Keratinocyte (primary cell): Measurements from ENCODE around the gene PANK1. TPM values are rescaled to one million over a fixed set of nuclear protein-coding genes. Genes with fewer than 3 reads are reported as not detected.
A peak's percentile ranks its signal among the peaks of the same experiment; 100 is the strongest.

Source experiments
- DNase-seq: peaks from one replicate; pipeline ENCODE4 v3.0.0-alpha.2; 2011; ENCODE audit warnings: low read depth, missing footprints, low spot score
- FAIRE-seq: peaks from 2 replicates; lab custom pipeline; 2011; peaks lifted over from hg19 to GRCh38; lab: Jason Lieb, UNC
- H2AFZ ChIP-seq: 2 replicates; pipeline ENCODE4 v1.6.0; 2012; ENCODE audit warnings: low read length, control low read depth, inconsistent platforms; ENCODE audit not compliant: control insufficient read depth
- H3K27ac ChIP-seq: 2 replicates; pipeline ENCODE4 v1.5.1; 2011; ENCODE audit warnings: low read length; ENCODE audit not compliant: control insufficient read depth, insufficient read depth
- H3K27me3 ChIP-seq: 3 replicates; pipeline ENCODE4 v1.6.0; 2011; ENCODE audit warnings: low read length; ENCODE audit not compliant: control insufficient read depth, insufficient read depth; ENCODE audit errors: extremely low read depth
- H3K36me3 ChIP-seq, 2 experiments: 2 replicates in 1 of 2; 3 replicates in 1 of 2; pipeline ENCODE4 v1.5.1; 2011; ENCODE audit warnings: low read length in 2 of 2, mild to moderate bottlenecking in 1 of 2; ENCODE audit not compliant: control insufficient read depth in 2 of 2, insufficient read depth in 2 of 2; ENCODE audit errors: extremely low read depth in 1 of 2
- H3K4me1 ChIP-seq: 3 replicates; pipeline ENCODE4 v1.5.1; 2011; ENCODE audit warnings: low read length; ENCODE audit not compliant: control insufficient read depth, insufficient read depth; ENCODE audit errors: extremely low read depth
- H3K4me2 ChIP-seq: 3 replicates; pipeline ENCODE4 v1.6.0; 2011; ENCODE audit warnings: low read depth, low read length; ENCODE audit not compliant: control insufficient read depth, insufficient read depth; ENCODE audit errors: extremely low read depth
- H3K4me3 ChIP-seq, 3 experiments: fragments of 200-600 bp in 1 of 3; sonication (generic) in 1 of 3; 2 replicates in 2 of 3; 3 replicates in 1 of 3; pipeline ENCODE4 v1.5.1; 2011 to 2016; ENCODE audit warnings: low read length in 3 of 3, mild to moderate bottlenecking in 3 of 3, control low read depth in 2 of 3, inconsistent platforms in 1 of 3, low read depth in 1 of 3, mixed read lengths in 1 of 3, mixed run types in 1 of 3, moderate library complexity in 1 of 3; ENCODE audit not compliant: control insufficient read depth in 2 of 3, insufficient read depth in 2 of 3; ENCODE audit errors: extremely low read depth in 1 of 3
- H3K79me2 ChIP-seq: 2 replicates; pipeline ENCODE4 v1.6.0; 2012; ENCODE audit warnings: low read length; ENCODE audit not compliant: control insufficient read depth, insufficient read depth
- H3K9ac ChIP-seq: 3 replicates; pipeline ENCODE4 v1.6.0; 2011; ENCODE audit warnings: low read length; ENCODE audit not compliant: control insufficient read depth, insufficient read depth; ENCODE audit errors: extremely low read depth
- H3K9me1 ChIP-seq: 3 replicates; pipeline ENCODE4 v1.6.0; 2011; ENCODE audit warnings: low read length; ENCODE audit not compliant: control insufficient read depth, insufficient read depth; ENCODE audit errors: extremely low read depth
- H3K9me3 ChIP-seq: 2 replicates; pipeline ENCODE4 v1.5.1; 2012; ENCODE audit warnings: low read depth, low read length; ENCODE audit not compliant: control insufficient read depth
- H4K20me1 ChIP-seq: 3 replicates; pipeline ENCODE4 v1.6.0; 2011; ENCODE audit warnings: low read length; ENCODE audit not compliant: control insufficient read depth, insufficient read depth; ENCODE audit errors: extremely low read depth
- EZH2 ChIP-seq: IDR thresholded peaks from one replicate; pipeline ENCODE4 v1.6.1; 2012; ENCODE audit warnings: inconsistent platforms, mild to moderate bottlenecking, low read length, moderate library complexity
- dilution Hi-C: fragments of 300-500 bp; cut with MboI; formaldehyde crosslinking; loops from one replicate; pipeline ENCODE4 v1.7.0; 2020; ENCODE audit warnings: low sequenced_read_pairs; ENCODE audit not compliant: extremely low pct_ligation_motif_present
- polyA plus RNA-seq, 5 experiments: library from polyadenylated mRNA; depleted of rRNA in 3 of 5; stranded (reverse) in 3 of 5; stranded (forward) in 1 of 5; unstranded in 1 of 5; fragments of >200 nt; gene quantifications; 1 replicate in 1 of 5; 2 replicates in 3 of 5; 3 replicates in 1 of 5; pipeline versions ENCODE4 v1.2.1 to v1.2.3, GENCODE V29; 2011 to 2012; ENCODE audit warnings: missing spikeins in 2 of 5, low read depth in 1 of 5, low replicate concordance in 1 of 5
- TF ChIP-seq, protein P1 (sequence below), 3 experiments: IDR thresholded peaks in 1 of 3; conservative IDR thresholded peaks in 1 of 3; optimal IDR thresholded peaks in 1 of 3; 2 replicates in 2 of 3; 3 replicates in 1 of 3; pipeline versions ENCODE3 to v1.5.1; 2011; ENCODE audit warnings: low read length in 3 of 3, mild to moderate bottlenecking in 3 of 3, moderate library complexity in 2 of 3, control low read depth in 1 of 3, inconsistent platforms in 1 of 3; ENCODE audit not compliant: insufficient read depth in 2 of 3; ENCODE audit errors: extremely low read depth in 1 of 3

The PANK1 gene
- polyA plus RNA-seq, 1 donor (not counting 4 experiments of a cell fraction or from before 2014, with no cell fraction given), result 9.5 TPM

DNA sequence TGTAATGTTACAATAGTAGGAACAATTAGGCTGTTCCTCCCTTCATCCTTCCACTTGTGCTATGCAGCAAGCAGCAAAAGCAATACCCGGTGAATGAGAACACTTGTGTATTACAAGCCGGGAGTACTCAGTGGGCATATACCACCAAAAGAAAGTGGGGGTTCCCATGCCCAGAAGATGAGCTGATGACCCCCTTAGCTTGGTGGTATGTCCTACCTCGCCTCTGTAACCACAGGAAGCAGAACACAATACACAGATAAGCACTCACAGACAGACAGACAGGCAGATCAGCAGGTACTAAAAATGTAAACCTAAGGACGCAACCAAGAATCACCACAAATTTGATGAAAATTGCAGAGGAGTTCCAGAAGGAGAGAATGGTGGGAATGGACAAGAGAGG, 40.9 kb upstream of the PANK1 start:
- Histone ChIP-seq H3K27me3 (no peaks in the 10 kb centered on the region), H3K9me1 (no peaks in the 10 kb centered on the region), H3K79me2 (no peaks in the 10 kb centered on the region), H3K4me2 (no peak overlapping the region), H3K4me3 (no peak overlapping the region), H3K36me3 (no peaks in the 10 kb centered on the region), H3K4me1 (peaks cover 6% of the 10 kb centered on the region), H4K20me1 (no peaks in the 10 kb centered on the region), H3K9ac (no peak overlapping the region), H2AFZ (no peak overlapping the region), H3K27ac (no peak overlapping the region), H3K9me3 (no peaks in the 10 kb centered on the region)
- DNase-seq, result no peak
- dilution Hi-C loops, result no loop called here
- no peak for FAIRE-seq
- TF ChIP-seq EZH2, result no peak
- TF ChIP-seq, protein P1, sequence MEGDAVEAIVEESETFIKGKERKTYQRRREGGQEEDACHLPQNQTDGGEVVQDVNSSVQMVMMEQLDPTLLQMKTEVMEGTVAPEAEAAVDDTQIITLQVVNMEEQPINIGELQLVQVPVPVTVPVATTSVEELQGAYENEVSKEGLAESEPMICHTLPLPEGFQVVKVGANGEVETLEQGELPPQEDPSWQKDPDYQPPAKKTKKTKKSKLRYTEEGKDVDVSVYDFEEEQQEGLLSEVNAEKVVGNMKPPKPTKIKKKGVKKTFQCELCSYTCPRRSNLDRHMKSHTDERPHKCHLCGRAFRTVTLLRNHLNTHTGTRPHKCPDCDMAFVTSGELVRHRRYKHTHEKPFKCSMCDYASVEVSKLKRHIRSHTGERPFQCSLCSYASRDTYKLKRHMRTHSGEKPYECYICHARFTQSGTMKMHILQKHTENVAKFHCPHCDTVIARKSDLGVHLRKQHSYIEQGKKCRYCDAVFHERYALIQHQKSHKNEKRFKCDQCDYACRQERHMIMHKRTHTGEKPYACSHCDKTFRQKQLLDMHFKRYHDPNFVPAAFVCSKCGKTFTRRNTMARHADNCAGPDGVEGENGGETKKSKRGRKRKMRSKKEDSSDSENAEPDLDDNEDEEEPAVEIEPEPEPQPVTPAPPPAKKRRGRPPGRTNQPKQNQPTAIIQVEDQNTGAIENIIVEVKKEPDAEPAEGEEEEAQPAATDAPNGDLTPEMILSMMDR (optimal IDR thresholded peaks at IDR 0.05 in 1 of 3, IDR thresholded peaks at IDR 0.05 in 1 of 3, conservative IDR thresholded peaks at IDR 0.05 in 1 of 3; ENCODE audit: extremely low read depth in 1 of 3, insufficient read depth in 2 of 3, low read length in 3 of 3), result no peak

DNA sequence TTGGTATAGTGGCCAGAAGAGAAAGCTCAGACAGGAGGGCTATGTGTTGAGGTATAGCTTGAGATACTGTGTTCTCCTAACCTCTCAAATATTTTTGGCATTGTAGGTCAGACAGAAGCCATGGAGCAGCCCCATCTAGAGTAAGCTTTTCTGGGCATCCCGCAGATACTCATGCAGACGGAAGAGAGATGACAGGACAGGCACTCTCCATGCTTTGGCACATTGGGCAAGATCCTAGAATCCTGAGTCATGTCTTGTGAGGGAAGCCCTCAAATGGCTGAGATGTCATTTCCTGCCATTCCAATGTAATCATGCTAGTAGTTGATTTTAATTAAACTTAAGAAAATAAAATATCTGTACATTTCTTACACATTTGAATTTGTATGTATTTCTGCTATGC, 39.6 kb upstream of the PANK1 start:
- TF ChIP-seq, protein P1 (optimal IDR thresholded peaks at IDR 0.05 in 1 of 3, IDR thresholded peaks at IDR 0.05 in 1 of 3, conservative IDR thresholded peaks at IDR 0.05 in 1 of 3; ENCODE audit: extremely low read depth in 1 of 3, insufficient read depth in 2 of 3, low read length in 3 of 3), result no peak
- TF ChIP-seq EZH2, result no peak
- H2AFZ ChIP-seq, result no peak overlapping the region
- dilution Hi-C loops, result no loop called here

More for the DNA sequence above, 39.6 kb upstream of the PANK1 start:
- Histone ChIP-seq H3K9ac (no peak overlapping the region), H3K4me2 (no peak overlapping the region), H3K27me3 (no peaks in the 10 kb centered on the region), H4K20me1 (no peaks in the 10 kb centered on the region), H3K9me1 (no peaks in the 10 kb centered on the region), H3K4me1 (peaks cover 6% of the 10 kb centered on the region), H3K36me3 (no peaks in the 10 kb centered on the region), H3K9me3 (no peaks in the 10 kb centered on the region), H3K79me2 (no peaks in the 10 kb centered on the region), H3K4me3 (no peak overlapping the region), H3K27ac (no peak overlapping the region)
- FAIRE-seq (peak; percentile 20), DNase-seq (no peak)
